GM18498 (cell line): ENCODE results near the gene TBC1D1.

Experiments
- ATAC-seq: cut with Tn5 transposase; IDR thresholded peaks from one replicate; pipeline ENCODE4 v1.9.1; 2021; ENCODE audit warnings: mild to moderate bottlenecking, moderate library complexity; ENCODE audit not compliant: unreplicated experiment

The TBC1D1 gene

GRCh38 chr4:38161208-38162113 lies 270.6 kb downstream of the TBC1D1 start:
- no peak for ATAC-seq

- ATAC-seq, result no peak
These were observed 271.4 kb downstream of the TBC1D1 start for GRCh38 chr4:38162240-38162784.

GRCh38 chr4:38163216-38164006 lies 272.5 kb downstream of the TBC1D1 start:
- no peak for ATAC-seq

GRCh38 chr4:38164346-38164745 lies 273.5 kb downstream of the TBC1D1 start:
- ATAC-seq, result no peak

GRCh38 chr4:38166082-38166481 lies 275.2 kb downstream of the TBC1D1 start:
- no peak for ATAC-seq

GRCh38 chr4:38166768-38167167 lies 275.9 kb downstream of the TBC1D1 start:
- ATAC-seq, result no peak

- ATAC-seq, result no peak
These were observed 277.1 kb downstream of the TBC1D1 start for GRCh38 chr4:38167973-38168372.

- ATAC-seq, result no peak
These were observed 278.6 kb downstream of the TBC1D1 start for GRCh38 chr4:38169524-38169923.

GRCh38 chr4:38170338-38171169 lies 279.7 kb downstream of the TBC1D1 start:
- ATAC-seq, result no peak

- ATAC-seq, result no peak
These were observed 281.2 kb downstream of the TBC1D1 start for GRCh38 chr4:38172078-38172477.

- ATAC-seq, result no peak
These were observed 283.1 kb downstream of the TBC1D1 start for GRCh38 chr4:38173935-38174518.

- no peak for ATAC-seq
These were observed 283.9 kb downstream of the TBC1D1 start for GRCh38 chr4:38174801-38175200.

- ATAC-seq, result no peak
These were observed 285.3 kb downstream of the TBC1D1 start for GRCh38 chr4:38176165-38176564.

- no peak for ATAC-seq
These were observed 286.2 kb downstream of the TBC1D1 start for GRCh38 chr4:38177035-38177546.

GRCh38 chr4:38177641-38178391 lies 286.9 kb downstream of the TBC1D1 start:
- ATAC-seq, result no peak

GRCh38 chr4:38178392-38178995 lies 287.6 kb downstream of the TBC1D1 start:
- ATAC-seq, result no peak

- no peak for ATAC-seq
These were observed 288.9 kb downstream of the TBC1D1 start for GRCh38 chr4:38179690-38180377.

- ATAC-seq, result no peak
These were observed 289.6 kb downstream of the TBC1D1 start for GRCh38 chr4:38180456-38180855.
